Measurements from ENCODE around the gene GALT. TPM values are rescaled to one million over a fixed set of nuclear protein-coding genes. Genes with fewer than 3 reads are reported as not detected.

Gene GALT
- total RNA-seq, 1 experiment from 2014 or later: 9.9 TPM

DNA sequence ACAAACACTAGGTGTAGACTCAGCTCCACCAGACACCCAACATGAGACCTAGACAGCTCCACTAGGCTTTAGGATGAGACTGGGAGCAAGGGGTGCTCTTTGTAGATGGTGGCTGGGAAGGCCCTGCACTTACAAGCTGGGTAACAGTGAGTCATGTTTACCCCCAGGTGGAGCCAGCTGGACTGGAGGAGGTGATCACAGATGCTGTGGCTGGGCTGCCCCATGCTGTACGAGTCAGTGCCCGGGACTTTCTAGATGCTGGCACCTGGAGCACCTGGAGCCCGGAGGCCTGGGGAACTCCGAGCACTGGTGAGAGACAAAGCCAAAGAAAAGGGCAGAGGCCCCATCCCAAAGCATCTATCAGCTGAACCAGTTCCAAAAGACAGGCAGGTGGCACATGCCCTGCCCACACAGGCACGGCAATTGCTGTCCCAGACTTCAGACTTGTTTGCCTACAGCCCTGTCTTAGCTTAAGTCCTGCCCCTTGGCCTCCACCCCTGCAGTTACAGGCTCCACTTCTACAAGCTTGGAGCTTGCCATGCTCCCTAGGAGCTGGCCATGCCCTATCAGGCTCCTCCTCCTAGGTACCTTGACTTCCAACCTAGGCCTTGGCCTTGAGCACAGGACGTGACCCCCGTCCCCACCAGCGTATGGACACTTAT, 13.2 kb downstream of the GALT start:
- no peaks in the 10 kb centered on the region for H3K36me3 ChIP-seq
- H3K4me3 ChIP-seq: no peak overlapping the region
- H3K27me3 ChIP-seq: no peaks in the 10 kb centered on the region
- no peaks in the 10 kb centered on the region for H3K9me3 ChIP-seq
- DNase-seq: no peak

DNA sequence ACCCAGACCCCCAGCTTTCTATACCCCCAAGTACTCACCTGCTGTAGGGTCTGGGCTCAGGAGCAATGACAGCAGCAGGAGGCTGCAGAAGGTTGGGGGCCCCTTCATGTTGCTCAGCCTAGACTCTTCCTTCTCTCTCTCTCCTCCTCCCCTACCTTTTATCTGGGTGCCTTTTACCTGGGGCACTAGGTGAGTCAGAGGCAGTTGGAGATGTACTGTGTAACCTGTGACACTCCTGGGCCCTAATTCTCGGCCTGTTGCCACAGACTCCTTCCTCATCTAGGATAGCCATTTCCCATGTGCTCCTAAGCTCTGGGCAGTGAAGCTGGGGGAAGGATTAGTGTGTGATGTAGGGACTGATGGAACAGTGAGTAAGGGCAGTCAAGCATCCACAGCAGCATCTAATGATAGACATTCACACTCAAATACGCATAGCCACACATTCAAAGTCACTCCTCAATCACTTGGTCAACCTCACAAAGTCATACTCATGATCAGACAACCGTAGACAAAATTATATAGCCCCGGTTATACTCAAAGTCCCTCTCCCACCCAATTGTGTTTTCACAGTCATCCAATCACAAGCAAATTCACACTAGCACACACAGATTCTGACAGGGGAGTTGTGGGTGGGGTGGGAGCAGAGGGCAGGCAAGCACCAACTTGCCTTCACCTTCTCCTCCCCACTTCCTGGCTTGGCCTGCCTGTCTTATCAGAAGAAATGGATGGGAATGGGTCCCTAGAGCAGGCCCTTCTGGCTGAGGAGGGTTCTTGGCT, 16.2 kb downstream of the GALT start, which contains the start of gene CCL27:
Gene CCL27, minus strand, starts transcription at position 132 of the 777 bp plus-strand sequence. Its CDS starts 24 bp downstream, at position 108.
- Histone ChIP-seq H3K27me3 (no peaks in the 10 kb centered on the region), H3K36me3 (no peaks in the 10 kb centered on the region), H3K9me3 (no peaks in the 10 kb centered on the region), H3K4me3 (no peak within 1 kb of the TSS)
- no peak for DNase-seq

DNA sequence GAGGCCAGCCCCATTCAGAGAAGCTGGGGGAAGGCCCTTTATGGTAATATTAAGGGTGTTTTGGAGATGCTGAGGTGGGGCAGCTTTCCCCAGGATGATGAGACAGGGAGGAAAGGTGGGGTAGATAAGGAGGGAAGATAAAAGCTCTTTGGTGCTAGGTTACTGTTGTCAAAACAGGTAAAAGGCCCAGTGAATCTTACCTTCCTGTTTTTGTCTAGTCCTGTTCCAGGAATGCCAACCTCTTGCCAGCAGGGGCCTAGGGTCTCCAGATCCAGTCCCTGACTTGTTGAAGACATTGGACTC, 16.8 kb downstream of the GALT start:
- Histone ChIP-seq H3K9me3 (no peaks in the 10 kb centered on the region), H3K27me3 (no peaks in the 10 kb centered on the region), H3K36me3 (no peaks in the 10 kb centered on the region), H3K4me3 (no peak overlapping the region)
- DNase-seq: no peak

DNA sequence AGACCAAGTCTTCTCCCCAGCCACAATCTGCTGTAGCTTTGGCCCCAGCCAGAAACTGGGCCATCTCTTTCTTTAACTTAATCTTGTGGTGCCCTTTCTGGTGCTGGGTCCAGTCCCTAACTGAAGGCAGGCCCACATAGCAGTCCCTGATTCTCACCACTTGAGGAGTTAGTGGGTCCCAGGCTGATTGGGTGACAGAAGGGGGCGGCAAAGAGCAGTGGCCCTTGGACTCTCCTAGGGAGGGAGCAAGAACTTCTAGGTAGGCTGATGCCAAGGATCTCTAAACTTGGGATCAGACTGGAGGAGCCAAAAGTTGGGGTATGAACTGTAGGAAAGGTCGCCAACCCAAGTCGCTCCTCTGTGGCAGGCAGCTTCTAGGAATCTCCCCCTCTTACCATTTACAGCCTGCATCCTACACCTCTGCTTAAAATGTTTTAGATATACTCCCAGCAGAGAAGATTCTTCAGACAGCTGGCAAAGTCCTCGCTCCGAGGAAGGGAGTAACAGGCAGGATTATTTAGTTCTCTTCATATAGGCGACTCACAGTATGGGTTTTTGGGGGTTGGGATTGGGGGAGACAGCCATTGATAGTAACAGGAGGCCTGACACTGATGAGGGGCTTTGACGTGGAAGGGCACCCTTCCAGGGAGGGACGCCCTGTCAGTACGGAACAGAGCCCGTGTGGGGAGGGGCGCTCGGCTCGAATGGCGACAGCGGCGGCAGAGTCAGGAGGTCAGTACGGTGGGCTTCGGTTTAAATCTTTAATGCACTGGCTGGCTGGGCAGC, 18.0 kb downstream of the GALT start:
- peak; percentile 72 for DNase-seq
- Histone ChIP-seq H3K4me3 (peak overlapping the region; percentile 86), H3K36me3 (no peaks in the 10 kb centered on the region), H3K27me3 (no peaks in the 10 kb centered on the region), H3K9me3 (no peaks in the 10 kb centered on the region)

DNA sequence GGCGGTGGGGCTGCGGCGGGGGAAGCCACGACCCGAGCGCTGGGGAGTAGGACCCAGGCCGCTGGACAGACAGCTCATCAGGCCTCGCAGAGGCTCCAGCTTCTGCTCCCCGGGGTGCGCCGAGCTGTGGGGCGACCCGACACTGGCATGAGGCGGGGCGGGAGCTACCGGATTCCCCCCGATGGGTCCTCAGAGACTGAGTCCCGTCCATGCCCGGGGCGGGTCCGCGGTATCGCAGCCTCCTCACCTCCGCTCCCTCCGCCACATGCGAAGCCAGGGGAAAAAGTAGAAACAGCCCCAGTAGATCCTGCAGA, 18.5 kb downstream of the GALT start:
- no peaks in the 10 kb centered on the region for H3K36me3 ChIP-seq
- no peaks in the 10 kb centered on the region for H3K27me3 ChIP-seq
- DNase-seq: no peak
- H3K4me3 ChIP-seq: peak overlapping the region; percentile 86
- H3K9me3 ChIP-seq: no peaks in the 10 kb centered on the region

DNA sequence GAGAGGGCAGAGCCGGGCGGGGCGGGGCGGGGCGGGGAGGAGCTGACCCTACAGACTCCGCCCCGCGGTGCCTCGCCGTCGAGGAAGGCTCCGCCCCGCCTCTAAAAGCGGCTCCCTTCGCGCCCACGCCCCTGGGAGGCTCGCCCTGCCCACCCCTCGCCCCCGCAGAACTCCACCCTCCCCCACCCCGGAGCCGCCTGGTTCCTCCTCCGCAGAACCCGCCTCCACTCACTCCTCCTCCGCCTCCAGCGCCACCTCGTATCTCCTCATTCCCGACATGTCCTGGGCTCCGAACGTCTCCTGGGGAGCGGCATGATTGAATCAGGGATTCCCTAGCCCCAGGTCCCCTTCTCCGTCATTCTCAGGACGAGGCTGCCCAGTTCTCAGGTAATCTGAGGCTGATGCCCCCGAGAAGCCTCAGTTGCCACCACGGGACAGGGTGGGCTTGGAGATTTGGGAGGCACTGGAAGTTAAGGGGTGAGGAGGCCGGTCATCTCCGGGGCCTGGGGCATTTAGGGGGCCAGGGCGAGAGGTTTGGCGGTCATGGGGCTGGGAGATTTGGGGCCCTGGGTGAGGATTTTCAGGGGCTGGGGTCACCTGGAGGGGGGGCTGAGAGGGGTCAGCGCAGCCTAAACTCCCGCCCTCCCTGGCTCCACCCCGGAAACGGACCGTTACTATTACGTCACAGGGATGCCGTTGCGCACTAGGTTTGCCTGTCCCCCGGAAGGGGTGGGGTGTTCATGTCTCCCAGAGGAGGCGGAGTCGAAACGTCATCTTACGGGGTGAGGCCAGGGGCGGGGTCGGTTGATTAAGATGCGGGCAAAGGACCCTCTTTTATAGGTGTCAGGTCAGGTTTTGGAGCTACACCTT, 19.1 kb downstream of the GALT start:
- Histone ChIP-seq H3K9me3 (no peaks in the 10 kb centered on the region), H3K4me3 (peak overlapping the region; percentile 86), H3K36me3 (no peaks in the 10 kb centered on the region), H3K27me3 (no peaks in the 10 kb centered on the region)
- DNase-seq: peak; percentile 84

DNA sequence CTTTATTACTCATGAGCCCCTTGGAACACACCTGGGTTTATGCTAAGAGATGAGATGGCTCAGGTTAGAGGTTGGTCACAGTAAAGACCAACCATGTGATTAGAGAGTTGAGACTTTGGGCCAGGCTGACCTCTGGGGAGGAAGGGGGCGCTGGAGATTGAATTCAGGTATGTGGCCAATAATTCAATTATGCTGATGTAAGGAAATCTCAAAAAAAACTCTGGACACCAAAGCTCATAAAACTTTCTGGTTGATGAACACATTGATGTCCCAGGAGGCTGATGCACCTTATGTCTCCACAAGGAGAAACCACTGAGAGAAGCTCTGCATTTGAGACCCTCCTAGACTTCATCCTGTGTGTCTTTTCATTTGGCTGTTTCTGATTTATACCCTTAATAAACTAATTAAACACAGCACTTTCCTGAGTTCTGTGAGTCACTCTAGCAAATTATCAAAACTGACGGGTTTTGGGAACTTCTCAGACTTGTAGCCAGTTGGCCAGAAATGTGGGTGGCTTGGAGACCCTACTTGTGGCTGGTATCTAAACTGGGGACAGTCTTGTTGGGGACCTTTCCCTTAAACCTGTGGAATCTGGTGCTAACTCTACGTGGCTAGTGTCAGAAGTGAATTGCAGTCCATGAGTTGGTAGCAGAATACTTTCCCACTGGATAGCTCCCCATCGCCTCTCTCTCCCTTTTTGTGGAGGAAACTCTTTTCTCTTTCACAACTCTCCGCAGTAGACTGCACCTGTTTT, 23.5 kb downstream of the GALT start:
- Histone ChIP-seq H3K9me3 (no peaks in the 10 kb centered on the region), H3K36me3 (no peaks in the 10 kb centered on the region), H3K4me3 (no peak overlapping the region), H3K27me3 (no peaks in the 10 kb centered on the region)
- DNase-seq: no peak

DNA sequence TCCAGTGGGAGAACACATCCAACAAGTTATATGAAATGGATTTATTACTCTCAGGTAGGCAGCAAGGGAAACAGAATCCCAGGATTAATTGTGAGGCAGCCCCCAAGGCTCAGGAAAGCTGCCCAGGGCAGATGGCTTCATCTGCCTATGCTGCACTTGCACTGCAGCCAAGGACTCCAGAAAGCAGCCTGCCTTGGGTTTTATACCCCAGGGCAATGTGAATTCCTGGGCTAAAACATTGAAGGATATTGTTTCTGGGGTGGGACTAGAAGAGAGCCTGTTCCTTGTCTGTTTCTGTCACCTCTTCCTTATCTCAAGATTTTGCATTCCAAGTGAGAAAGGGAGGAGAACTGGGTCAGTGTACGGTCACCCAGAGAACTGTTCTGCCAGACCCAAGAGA, 24.8 kb downstream of the GALT start:
- no peak overlapping the region for H3K4me3 ChIP-seq
- H3K9me3 ChIP-seq: no peaks in the 10 kb centered on the region
- H3K36me3 ChIP-seq: no peaks in the 10 kb centered on the region
- no peaks in the 10 kb centered on the region for H3K27me3 ChIP-seq
- no peak for DNase-seq

DNA sequence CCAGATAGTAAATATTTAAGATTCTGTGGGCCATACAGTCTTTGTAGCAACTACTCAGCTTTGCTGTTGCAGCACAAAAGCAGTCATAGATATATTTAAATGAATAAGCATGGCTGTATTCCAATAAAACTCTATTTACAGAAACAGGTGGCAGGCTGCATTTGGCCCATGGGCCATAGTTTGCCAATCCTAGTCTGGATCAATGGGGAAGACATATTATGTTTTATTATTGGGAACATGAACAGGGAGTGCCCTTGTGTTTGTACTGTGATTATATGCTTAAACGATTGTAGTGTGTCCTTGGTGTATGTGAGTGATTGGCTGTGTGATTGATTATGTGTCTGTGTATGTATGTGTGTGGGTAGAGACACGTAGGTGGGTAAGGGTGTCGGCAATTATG, 28.0 kb downstream of the GALT start:
- DNase-seq: no peak
- Histone ChIP-seq H3K36me3 (no peaks in the 10 kb centered on the region), H3K4me3 (no peak overlapping the region), H3K27me3 (no peaks in the 10 kb centered on the region), H3K9me3 (no peaks in the 10 kb centered on the region)

DNA sequence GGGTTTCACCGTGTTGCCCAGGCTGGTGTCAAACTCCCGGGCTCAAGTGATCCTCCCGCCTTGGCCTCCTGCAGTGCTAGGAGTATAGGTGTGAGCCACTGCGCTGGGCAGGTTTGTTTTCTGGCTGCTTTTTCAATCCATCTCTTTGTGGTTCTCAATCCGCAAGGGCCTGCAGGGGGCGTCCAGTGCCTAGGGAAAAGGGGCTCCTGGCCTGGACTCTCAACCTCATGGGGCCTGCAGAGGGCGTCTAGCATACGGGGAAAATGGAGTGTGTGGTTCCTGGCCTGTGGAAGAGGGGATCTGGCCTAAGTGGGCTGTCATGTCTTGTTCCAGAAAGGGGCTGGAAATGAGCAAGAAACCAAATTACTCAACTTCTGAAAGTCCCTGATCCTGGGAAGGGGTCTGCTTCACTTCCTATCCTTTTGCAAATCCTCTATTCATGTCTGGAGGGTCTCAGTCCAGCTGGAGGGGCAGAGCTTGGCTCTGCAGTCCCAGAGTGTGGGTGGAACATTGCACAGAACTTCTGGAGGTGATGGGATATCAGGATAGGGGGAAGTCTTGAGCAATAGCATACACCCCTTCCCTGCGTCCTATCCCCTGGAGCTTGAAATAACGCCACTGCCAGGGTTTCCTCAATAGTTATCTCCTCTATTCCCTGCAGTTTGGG, 28.7 kb downstream of the GALT start:
- H3K36me3 ChIP-seq: no peaks in the 10 kb centered on the region
- H3K9me3 ChIP-seq: no peaks in the 10 kb centered on the region
- H3K27me3 ChIP-seq: no peaks in the 10 kb centered on the region
- H3K4me3 ChIP-seq: no peak overlapping the region
- DNase-seq: peak; percentile 17

DNA sequence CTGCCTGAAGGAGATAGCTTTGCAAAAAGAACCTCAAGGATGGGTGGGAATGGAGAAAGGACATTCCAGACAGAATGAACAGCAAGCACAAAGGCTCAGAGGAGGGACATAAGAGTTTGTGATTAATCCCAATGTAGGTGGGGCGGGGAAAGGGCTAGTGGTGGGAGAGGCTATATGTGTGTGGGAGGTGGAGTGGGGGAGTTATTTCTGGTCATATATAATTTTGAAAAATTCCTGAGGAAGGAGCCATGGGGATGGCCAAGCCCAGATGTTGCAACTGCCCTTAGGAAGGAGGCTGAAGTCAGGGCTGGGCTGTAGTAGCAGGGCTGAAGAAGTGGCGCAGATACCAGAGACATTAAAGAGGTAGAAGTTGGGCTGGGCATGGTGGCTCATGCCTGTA, 29.4 kb downstream of the GALT start:
- H3K4me3 ChIP-seq: no peak overlapping the region
- no peak for DNase-seq
- H3K36me3 ChIP-seq: no peaks in the 10 kb centered on the region
- H3K27me3 ChIP-seq: no peaks in the 10 kb centered on the region
- no peaks in the 10 kb centered on the region for H3K9me3 ChIP-seq

DNA sequence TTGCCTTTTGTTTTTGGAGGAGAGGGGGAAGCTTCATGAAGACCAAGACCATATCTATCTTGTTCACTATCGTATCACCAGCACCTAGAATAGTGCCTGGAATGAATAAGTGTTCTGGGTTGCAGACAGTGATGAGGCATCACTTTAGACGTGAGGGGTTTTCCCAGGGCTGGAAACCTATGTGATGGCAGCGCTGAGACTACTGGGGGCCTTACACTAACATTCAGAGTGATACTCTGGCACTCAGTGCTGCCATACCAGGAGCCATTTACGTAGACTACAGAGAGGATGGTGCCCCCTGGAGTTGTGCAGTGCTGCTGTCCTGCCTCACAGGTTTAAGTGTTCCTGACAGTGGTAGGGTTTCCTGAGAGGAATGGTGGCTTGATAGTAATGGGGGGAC, 37.7 kb downstream of the GALT start:
- DNase-seq: no peak
- no peak overlapping the region for H3K4me3 ChIP-seq
- no peaks in the 10 kb centered on the region for H3K9me3 ChIP-seq
- no peaks in the 10 kb centered on the region for H3K27me3 ChIP-seq
- H3K36me3 ChIP-seq: no peaks in the 10 kb centered on the region

DNA sequence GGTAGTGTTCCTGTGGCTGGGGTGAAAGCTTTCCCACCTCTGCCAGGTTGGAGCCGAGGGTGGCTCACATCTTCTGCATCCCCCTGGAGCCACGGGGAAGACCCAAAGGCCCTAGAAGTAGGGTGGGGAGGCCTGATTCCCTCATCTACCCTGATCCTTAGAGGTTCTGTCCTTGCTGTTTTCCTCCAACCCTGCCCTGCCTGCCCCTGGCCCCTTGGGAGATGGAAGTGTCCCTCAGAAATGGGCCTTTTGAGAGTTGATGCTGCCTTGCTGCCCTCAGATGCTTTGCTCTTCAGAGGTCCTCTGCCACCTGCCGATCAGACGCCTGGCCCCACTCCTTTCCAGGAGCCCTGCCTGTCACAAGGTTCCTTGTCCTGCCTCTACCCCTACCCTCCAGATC, 38.3 kb downstream of the GALT start:
- H3K36me3 ChIP-seq: no peaks in the 10 kb centered on the region
- H3K9me3 ChIP-seq: no peaks in the 10 kb centered on the region
- H3K4me3 ChIP-seq: no peak overlapping the region
- no peak for DNase-seq
- no peaks in the 10 kb centered on the region for H3K27me3 ChIP-seq

DNA sequence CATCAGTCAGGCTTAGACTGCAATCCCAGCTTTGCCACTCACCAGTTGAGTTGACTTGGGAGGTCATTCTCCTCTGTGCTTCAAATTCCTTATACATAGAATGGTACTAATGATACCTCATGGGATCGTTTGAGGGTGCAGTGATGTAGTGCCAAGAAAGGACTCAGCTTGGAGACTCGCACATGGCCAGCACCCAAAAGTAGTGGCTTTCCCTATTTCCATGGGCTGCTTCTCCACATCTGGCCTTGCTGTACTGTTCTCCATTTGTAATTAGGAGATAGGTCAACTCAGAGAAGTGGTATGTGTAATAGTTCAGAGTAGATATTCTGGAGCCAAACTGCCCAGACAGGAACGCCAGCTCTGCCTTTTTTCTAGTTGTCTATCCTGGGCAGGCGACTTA, 39.1 kb downstream of the GALT start:
- H3K4me3 ChIP-seq: no peak overlapping the region
- no peak for DNase-seq
- no peaks in the 10 kb centered on the region for H3K27me3 ChIP-seq

DNA sequence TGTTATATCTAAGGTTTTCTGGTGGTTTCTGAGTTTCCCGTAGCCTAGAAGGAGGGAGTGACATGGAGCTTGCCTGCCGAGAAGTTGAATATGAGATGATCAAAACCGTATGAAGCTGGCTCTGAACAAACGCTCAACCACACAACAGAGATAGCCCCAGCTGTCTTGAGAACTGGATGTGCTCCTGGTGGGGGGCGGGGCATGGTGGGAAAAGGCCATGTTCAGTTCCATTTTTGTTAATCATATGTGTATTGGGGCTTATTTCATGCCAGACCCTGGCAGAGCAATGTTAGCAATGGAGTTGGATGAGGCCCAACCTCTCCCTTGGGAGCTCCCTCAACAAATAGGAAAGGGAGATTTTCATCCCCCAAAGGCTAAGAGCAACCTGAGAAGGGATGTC, 39.8 kb downstream of the GALT start:
- Histone ChIP-seq H3K4me3 (no peak overlapping the region), H3K36me3 (no peaks in the 10 kb centered on the region), H3K9me3 (no peaks in the 10 kb centered on the region), H3K27me3 (no peaks in the 10 kb centered on the region)
- no peak for DNase-seq

More for the DNA sequence above, 39.1 kb downstream of the GALT start:
- Histone ChIP-seq H3K36me3 (no peaks in the 10 kb centered on the region), H3K9me3 (no peaks in the 10 kb centered on the region)

DNA sequence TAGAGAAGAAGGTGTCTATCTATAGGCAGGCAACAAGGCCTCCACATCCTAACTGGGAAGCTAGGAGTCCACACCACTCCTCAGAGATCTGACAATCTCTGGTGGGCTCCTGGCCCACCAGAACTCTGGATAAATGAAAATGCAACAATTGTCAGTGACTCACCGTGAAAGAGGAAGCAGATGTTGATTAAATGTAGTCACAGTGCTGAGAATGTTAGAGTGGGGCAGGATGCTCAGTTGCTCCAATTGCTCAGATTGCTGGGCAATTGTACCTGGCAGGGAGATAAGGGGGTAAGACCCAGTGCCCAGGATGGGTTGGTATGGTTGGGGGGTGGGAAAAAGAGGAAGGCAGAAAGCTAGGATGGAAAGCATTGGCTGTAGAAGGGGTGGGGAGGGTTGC, 40.3 kb downstream of the GALT start:
- DNase-seq: no peak
- Histone ChIP-seq H3K36me3 (no peaks in the 10 kb centered on the region), H3K9me3 (no peaks in the 10 kb centered on the region), H3K4me3 (no peak overlapping the region), H3K27me3 (no peaks in the 10 kb centered on the region)
